ENCODE measurements around the gene ECHS1.

Gene ECHS1

DNA sequence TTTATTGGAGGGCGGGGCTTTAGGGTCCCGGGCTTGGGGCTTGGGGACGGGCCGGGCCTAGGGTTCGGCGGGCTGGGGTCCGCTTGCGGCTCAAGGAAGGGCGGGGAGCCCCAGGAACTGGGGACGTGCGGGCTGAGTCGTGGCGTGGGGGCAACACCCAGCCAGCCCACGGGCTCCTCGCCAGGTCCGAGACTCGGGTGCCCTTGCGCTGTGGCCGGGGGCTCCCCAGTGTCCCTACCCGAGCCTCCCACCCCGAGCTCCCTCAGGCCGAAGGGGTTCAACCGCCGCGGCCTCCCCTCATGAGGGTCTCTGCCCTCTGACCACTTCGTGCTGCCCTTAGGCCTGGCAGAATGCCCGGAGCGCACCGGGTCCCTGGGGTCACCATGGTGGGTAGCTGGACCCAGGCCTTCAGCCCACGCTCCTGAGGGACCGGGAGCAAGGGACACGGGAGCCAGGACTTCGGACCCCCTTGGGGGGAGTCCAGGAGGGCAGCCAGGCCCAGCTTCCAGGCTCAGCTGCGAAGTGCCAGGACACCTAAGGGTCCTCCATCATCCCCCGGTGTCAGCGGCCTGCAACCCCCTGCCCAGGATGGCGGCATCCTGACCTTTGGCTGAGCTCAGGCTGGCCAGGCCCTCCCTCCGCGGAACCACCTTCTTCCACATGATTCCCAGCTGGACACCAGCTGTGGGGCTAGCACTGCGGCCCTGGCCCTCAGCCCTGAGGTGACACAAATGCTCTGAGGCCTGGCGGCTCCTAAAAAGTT is 14.8 kb downstream of the ECHS1 start:
- peak; percentile 70 for DNase-seq (ENCODE audit: low spot score)

DNA sequence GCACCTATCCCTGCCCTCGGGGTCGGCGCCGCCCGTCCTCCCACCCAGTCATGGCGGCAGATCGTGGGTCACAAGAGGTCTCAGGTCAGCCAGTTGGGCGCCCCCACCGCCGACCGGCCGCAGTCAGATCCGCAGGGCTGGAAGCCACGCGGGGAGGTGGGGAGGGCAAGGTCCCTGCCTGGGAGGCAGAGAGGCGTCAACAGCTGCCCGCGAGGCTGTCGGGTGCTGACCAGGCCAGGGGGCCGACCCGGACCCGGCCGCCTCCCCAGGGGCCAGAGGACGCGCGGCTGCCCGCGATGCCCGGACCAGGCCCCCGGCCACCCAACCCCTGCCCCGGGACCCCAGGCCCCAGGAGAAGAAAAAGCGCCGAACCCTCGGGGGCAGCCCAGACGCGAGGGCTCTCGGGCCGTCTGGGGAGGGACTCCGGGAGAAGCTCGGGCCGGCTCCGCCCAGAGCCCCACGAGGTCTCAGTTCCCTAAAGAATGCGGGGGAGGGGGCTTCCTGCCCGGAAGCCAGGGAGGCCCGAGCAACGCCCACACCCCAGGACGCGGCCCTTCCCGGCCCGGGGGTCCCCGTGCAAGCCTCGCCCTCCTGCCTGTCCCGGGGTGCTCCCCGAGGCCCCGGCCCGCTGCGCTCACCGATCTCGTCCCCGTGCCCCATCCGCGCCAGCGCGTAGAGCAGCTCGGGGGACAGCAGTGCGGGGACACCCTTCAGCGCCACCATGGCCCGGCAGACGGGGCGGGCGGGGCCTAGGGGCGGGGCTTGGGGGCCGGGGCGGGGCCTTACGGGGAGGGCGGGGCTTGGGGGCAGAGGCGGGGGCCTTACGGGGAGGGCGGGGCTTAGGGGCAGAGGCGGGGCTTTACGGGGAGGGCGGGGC is 15.6 kb downstream of the ECHS1 start, which contains the start of gene FUOM:
TSS of gene FUOM (minus strand) at position 735 of the 877 bp plus-strand sequence. CDS start at position 723, 12 bp downstream.
- DNase-seq (ENCODE audit: low spot score), result peak; percentile 95

GRCh38 chr10:133356549-133357284 is 16.4 kb downstream of the ECHS1 start:
- no peak for DNase-seq (ENCODE audit: low spot score)

DNA sequence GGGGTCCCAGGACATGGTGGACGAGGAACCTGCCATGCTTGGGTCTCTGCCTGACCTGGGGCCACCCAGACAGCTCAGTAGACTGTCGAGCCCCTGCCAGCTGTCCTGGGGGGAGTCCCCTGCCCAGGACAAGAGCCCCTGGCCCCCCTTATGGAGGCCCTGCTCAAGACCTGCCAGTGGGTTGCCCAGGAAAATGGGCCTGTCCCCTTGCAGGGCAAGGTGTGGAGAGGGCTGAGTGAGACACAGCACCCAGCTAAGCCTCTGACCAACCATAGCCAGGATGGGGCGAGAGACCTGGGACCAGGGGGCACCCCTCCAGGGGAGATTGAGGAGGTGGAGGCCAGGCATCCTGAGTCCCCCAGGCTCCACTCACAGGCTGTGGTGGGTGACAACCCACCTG is 17.2 kb downstream of the ECHS1 start:
- DNase-seq (ENCODE audit: low spot score), result no peak

- no peak for DNase-seq (ENCODE audit: low spot score)
Measured at GRCh38 chr10:133355266-133355665, 17.9 kb downstream of the ECHS1 start.

GRCh38 chr10:133354672-133355240 is 18.4 kb downstream of the ECHS1 start:
- no peak for DNase-seq (ENCODE audit: low spot score)

DNA sequence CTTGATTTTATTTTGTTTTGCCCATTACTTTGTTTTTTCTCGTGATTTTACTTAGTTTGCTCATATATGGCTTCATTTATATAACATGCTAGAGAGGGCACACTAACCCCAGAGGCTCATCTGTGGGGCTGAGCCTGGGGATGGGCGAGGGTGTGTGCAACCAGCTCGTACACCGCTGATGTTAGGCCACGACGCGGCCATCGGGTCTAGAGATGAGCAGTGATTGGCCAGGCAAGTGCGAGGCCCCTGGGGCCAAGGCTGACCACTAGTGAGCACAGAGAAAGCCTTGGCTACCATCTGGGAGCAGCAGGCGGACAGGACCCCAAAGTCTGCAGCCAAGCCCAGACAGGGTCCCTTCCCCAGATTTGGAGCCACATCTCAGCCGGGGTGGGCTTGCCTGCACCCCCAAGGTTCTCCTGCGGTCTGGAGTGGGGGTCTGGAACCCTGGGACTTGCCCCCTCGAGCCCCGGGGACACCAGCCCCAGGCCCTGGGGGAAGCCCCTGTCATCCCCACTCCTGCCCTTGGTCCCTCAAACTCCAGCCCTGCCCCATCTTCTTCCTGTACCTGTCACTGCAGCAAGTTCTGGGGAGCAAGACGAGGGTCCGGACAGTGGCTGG is 19.1 kb downstream of the ECHS1 start:
- no peak for DNase-seq (ENCODE audit: low spot score)

GRCh38 chr10:133353202-133353959 is 19.8 kb downstream of the ECHS1 start:
- no peak for DNase-seq (ENCODE audit: low spot score)

GRCh38 chr10:133351408-133352318 is 21.5 kb downstream of the ECHS1 start:
- DNase-seq (ENCODE audit: low spot score), result no peak

DNA sequence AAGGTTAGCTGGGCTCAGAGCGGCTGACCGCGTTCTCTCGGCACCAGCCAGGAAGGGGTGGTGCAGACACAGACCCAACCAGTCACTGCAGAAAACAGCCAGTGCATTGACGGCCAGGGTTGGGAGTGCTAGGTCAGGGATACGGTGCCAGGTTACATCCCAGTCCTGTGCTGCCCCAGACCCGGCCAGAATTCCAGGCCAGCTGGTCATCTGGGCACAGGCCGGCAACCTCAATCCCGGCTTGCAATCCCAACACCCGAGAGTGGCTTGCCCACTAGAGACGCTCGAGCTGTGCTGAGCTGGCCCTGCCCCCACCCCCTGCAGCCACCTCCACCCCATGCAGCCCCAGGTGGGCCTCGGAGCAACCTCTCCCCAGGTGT is 22.2 kb downstream of the ECHS1 start:
- DNase-seq (ENCODE audit: low spot score), result peak; percentile 39

DNA sequence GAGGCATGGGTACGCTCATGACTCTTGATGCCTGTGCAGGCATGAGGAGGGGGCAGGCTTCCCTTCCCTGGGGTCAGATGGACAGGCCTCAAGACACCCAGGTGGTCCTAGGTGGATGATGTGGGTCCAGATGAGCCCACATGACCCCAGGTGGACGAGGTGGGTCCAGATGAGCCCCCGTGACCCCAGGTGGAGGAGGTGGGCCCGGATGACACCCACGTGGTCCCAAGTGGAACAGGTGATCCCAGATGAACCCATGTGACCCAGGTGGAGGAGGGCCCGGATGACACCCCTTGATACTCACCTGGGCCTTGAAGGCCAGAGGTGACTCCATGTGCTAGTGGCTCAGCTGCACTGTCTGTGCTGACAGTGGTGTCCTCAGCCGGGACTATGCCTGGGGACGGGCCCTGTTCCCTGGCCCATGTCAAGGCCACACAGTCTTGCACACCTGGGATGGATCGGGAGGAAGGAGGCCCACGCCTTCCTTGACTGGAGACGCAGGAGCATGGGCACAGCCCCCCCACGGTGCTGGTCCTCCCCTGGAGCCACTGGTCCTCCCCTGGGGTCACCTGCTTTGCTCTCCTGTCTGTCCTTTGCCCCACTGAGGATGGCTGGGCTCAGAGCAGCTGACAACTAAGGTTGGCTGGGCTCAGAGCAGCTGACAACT is 22.7 kb downstream of the ECHS1 start:
- no peak for DNase-seq (ENCODE audit: low spot score)

DNA sequence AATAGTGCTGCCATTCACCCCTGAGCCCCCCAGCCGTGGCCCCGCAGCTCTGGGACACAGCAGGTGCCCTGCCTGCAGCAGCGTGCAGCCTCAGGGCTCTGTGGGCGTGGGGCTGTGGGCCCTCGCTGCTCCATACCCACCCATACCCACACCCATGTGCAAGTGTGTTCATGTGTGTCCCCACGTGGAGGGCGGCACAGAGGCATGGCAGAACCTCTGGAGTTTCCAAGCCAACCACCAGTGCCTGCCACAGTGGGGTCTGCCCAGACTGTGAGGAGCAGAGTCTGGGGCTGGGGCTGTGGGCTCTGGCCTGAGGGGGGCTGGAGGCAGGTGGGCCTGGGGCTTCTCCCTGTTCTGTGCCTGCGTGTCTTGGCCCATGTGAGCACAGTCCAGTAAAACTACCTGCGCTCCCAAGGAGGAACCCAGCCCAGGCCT is 23.6 kb downstream of the ECHS1 start:
- DNase-seq (ENCODE audit: low spot score), result no peak

DNA sequence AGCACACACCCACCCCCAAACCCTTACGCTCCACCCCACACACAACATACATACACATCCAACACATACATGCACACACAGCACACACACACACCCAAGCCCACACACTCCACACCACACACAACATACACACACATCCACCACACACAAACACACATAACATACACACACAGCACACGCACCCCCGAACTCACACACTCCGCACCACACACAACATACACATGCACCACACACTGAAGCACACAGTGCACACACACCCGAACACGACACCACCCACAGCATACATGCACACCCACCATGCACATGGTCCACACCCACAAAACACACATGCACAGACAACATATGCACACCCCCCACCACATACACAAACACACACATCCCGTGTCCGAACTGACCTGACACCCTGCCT is 24.0 kb downstream of the ECHS1 start:
- DNase-seq (ENCODE audit: low spot score), result no peak

DNA sequence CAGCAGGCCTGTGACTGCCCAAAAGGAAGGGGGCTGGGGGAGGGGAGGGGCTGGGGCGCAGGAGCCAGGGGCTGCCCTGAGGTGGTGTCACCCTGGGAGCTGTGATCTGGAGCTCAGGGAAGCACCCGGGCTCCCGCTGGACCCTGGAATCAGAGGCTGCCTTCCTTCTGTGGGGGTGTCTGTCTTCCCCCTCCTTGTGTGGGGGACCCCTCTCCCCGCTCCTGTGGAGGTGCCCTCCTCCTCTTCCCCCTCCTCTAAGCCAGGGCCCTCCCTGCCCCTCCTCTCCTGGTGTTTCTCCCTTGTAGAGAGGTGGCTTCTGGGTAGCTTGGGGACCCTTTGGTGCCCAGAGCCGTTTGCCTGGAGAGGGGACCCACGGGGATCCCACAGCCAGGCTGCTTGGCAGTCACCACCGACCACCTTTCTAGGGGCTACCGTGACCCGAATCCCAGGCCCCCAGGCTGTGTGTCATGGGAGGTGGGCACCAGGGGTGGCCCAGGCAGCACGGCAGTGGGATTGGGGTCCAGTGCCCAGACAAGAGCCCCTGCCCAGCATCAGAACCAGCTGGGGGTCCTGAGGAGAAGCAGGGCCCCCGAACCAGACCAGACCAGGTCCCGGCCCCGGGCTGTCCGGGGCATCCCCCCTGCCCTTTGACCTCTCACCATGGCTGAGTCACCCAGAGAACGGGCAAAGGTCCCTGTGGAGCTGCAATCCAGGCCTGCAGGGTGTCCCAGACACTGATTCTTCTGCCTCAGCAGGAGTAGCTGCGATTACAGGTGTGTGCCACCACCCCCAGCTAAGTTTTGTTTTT is 25.2 kb downstream of the ECHS1 start:
- DNase-seq (ENCODE audit: low spot score), result no peak

- DNase-seq (ENCODE audit: low spot score), result no peak
Measured at GRCh38 chr10:133346413-133346812, 26.7 kb downstream of the ECHS1 start.

DNA sequence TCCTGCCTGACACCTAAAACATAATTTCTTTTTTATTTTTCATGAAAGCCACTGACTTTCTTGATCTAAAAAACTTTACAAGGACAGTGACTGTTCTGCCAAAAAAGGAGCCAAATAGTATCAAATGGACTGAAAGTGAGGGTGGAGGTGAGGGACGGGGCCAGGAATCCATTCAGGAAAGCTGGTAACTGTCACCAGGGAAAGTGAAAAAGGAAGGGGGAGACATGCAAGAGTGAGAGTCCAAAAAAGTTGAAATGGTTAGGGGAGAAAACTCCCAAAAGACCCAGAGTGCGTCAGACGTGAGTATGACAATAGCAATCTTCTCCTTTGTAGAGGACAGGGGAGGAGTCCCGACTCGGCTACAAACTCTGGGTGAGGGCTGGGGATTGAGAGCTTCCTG is 28.9 kb downstream of the ECHS1 start:
- DNase-seq (ENCODE audit: low spot score), result no peak

DNA sequence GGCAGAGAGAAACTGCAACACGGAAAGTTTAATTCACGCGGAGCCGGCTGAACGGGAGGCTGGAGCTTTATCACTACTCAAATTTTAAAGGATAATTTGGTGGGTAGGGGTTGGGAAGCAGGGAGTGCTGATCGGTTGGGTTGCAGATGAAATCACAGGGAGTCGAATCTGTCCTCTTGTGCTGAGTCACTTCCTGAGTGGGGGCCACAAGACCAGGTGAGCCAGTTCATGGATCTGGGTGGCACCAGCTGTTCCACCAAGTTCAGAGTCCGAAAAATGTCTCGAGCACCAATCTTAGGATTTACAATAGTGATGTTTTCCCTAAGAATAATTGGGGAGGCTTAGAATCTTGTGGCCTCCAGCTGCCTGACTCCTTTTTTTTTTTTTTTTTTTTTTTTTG is 29.6 kb downstream of the ECHS1 start:
- no peak for DNase-seq (ENCODE audit: low spot score)

- DNase-seq (ENCODE audit: low spot score), result no peak
Measured at GRCh38 chr10:133342942-133343341, 30.2 kb downstream of the ECHS1 start.
